Measurements from ENCODE around the gene GNAT2.

GNAT2 gene

DNA sequence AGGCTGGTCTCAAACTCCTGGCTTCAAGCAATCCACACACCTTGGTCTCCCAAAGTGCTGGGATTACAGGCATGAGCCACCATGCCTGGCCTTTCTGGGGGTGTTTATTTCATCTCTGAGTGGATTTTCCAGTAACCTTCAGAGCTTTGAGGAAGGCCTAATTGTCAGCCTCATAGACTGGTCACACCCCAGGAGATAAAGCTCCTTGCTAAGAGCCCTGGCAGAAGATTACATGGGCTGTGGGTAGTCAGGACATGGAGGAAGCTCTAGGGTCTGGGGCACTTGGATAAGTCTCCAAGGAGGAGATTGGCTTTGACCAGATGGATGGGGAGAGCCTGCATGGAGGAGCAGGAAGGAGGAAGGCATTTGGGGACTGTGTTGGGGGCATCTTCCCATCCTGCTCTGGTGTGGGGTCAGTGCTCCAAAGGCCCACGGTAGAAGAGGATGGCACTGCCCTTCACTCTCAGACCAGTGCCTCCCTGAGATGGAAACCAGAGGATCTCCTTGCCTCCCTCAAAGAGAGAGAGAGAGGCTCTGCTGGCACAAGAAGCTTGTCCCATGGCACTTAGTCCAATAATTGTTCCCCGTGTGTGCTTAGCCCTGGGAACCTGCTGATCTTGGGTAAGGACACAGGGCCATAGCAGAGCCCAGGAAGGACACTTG is 21.8 kb upstream of the GNAT2 start:
- DNase-seq, result no peak

DNA sequence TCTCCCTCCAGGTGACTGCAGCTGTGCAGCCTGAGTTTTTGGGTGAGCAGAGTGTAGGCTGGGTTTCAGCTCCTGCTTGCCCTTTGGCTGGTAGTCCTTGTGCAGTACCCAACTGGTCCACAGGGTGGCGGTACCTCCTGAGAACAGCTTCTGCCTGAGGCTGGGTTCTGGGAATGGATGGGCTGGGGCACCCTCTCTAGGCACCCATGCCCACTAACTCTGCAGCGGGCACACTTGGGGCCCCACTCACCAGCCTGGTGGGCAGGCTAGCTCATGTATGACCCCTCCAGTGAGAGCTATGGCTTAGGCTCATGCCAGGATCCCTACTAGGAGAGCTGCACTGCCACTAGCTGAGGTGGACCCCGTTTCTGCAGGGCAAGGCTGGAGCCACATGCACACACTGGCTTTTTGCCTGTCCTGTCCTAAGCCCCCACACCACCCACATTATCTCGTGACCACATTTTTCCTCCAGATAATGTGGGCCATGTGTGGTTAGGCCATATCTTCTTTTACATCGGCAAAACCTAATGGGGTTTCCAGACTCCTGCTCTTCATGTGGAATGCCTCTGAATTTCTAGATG is 21.0 kb upstream of the GNAT2 start:
- DNase-seq, result peak; percentile 92

DNA sequence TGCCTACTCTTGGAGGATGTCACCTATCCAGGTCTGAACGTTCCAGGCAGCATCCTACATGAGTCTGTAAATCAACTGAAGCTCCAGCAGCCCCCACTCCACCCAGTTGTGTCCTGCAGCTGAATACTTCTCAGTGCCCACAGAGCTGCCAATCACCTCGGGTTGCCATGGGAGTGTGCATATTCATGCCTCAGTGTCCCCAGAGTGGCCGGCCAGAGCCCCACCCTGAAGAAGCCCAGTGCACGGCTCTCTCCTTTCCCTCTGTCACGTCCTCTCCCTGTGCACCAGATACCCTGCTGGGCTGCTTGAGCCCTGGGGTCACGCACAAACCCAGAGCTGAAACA is 20.4 kb upstream of the GNAT2 start:
- no peak for DNase-seq

- no peak for DNase-seq
Measured at GRCh38 chr1:109639063-109639840, 19.8 kb upstream of the GNAT2 start.

DNA sequence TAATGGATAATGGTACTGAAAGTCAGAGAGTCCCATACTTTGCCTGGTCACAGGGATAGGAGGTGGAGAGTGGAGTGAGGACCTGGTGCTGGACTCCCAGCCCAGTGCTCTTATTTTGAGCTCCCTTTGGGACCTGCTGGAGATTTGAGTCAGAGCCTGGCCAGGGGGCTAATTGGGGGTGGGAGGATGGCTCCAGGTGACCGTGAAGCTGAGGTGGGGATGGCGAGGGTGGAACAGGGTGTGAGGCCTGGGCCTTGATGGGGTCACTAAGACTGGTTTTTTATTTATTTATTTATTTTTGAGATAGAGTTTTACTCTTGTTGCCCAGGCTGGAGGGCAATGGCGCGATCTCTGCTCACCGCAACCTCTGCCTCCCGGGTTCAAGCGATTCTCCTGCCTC is 18.0 kb upstream of the GNAT2 start:
- no peak for DNase-seq

DNA sequence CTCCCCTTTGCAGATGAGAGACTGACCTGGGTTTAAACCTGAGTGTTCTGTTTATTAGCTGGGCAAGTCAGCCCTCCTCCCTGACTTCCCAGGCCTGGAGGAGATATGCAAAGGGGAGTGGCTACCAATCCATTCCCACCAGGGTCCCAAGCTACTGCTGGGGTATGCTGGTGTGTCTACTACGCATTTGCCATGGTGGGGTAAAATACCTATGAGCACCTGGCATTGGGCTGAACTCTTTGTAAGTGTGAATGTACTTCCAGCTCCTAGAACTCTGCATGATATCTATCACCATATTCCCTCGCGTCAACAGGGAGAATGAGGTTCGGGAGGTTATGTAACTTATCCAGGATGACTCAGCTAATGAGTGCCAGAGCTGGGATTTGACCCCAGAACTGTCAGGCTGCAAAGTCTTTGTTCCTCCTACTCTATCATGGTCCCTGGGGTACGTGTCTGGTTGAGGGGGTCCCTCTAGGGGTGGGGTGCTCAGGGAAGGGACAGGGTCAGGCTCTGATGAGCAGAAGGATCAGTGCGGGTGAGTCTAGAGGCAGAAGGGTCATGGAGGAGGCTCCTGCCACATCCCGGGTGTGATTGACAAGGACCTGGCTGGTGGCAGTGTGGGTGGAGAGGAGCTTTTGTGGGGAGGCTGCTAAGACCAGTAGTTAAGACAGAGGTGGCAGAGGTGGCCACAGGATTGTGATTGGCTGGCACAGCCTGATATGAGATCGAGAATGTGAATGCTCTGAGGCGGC is 17.0 kb upstream of the GNAT2 start:
- DNase-seq, result no peak

- DNase-seq, result no peak
Measured at GRCh38 chr1:109635862-109636200, 16.4 kb upstream of the GNAT2 start.

GRCh38 chr1:109634771-109635750 is 15.6 kb upstream of the GNAT2 start:
- no peak for DNase-seq

DNA sequence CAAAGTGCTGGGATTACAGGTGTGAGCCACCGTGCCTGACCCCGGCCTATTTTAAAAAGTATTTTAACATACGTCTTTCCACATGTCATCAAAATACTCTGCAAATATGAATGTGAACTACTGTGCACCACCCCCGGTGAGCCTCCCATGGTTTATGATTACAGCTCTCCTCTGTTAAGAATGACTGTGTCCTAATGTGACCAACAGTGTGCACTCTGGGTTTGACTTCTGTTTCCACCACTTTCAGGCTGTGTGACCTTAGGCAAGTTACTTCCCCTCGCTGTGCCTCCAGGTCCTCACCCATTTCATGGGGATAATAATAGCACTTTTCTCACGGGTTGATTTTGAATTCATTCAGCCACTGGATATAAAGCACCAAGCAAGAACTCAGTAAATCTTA is 14.9 kb upstream of the GNAT2 start:
- DNase-seq, result no peak

- DNase-seq, result no peak
Measured at GRCh38 chr1:109632671-109633346, 13.4 kb upstream of the GNAT2 start.

- DNase-seq, result no peak
Measured at GRCh38 chr1:109631513-109632505, 12.4 kb upstream of the GNAT2 start.

DNA sequence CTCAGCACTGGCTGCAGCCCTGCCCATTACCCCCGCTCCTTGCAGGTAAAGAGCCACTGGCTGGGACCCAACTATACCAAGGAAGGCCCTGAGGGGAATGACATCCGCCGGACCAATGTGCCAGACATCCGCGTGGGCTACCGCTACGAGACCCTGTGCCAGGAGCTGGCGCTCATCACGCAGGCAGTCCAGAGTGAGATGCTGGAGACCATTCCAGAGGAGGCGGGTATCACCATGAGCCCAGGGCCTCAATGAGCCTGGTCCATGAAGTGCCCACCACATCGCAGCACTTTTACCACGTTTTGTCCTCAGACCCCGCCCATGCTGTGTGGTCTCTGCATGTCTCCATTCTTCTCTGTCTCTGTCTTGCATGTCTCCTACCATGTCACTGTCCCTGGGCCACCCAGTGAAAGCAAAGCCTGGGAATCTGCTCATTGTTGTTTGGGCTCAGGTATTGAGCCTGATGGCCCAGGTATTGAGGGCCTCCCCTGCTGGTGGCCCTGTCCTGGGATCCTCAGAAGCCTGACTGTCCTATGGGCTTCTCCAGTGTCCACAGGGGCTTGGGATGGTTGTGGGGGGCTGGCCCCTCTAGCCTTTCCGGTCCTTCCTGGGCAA is 11.6 kb upstream of the GNAT2 start:
- DNase-seq, result no peak

GRCh38 chr1:109630081-109630897 is 10.9 kb upstream of the GNAT2 start:
- DNase-seq, result peak; percentile 48

DNA sequence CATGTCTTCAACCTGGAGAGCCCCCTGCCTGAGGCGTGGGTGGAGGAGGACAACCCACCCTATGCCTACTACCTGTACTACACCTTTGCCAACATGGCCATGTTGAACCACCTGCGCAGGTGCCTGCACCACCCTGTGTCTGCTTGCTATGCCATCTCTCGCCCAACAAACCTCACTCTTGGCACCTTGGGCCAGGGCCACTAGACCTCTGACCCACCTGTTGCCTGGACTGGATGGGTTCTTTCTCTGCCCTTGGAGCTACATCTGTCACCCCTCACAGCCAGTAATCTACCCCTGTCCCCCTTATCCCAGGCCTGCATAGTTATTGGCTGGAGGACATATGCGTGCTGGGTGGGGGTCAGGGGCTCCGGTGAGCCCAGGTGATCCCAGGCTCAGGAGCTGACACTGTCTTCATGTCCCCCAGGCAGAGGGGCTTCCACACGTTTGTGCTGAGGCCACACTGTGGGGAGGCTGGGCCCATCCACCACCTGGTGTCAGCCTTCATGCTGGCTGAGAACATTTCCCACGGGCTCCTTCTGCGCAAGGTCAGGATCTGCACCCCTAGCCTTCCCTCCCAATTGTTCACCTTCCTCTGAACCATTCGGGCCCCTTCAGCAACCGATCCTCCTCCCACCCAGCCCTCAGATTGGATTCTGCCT is 10.1 kb upstream of the GNAT2 start:
- DNase-seq, result no peak

GRCh38 chr1:109628540-109629321 is 9.3 kb upstream of the GNAT2 start:
- no peak for DNase-seq

GRCh38 chr1:109627692-109628399 is 8.4 kb upstream of the GNAT2 start:
- DNase-seq, result no peak

Data from activated gamma-delta T cell treated with Interleukin-2 at 50 U/mL for 16 hours (primary cell).